H1 (cell line): ENCODE data around the gene RREB1.

Experiments used
- CBX8 ChIP-seq: fragments of 300-800, 300-1000 bp; sonication (generic); IDR thresholded peaks from 2 replicates; pipeline ENCODE4 v1.7.1; 2016; ENCODE audit warnings: low read depth, low read length, borderline replicate concordance
- TF ChIP-seq, protein P1 (sequence below): IDR thresholded peaks from 2 replicates; pipeline ENCODE4 v1.6.1; 2012; ENCODE audit warnings: inconsistent platforms

DNA sequence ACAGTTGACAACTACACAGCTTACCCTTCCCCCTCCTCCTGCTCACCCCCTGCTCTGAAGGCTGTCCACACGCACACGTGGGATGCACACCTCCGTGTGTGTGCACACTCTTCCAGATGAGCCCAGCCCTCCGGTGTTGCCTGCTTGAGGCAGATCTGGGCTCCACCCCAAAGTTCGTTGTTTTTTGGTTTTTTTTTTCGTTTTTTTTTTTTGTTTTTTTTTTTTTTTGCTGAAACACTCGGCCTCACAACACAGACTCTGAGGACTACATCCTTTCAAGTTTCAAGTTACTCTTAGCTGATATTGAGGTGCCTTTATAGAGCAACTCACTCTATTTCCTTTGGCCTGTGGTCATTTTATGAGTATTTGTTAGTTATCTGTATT is 88.2 kb downstream of the RREB1 start:
- TF ChIP-seq, protein P1, sequence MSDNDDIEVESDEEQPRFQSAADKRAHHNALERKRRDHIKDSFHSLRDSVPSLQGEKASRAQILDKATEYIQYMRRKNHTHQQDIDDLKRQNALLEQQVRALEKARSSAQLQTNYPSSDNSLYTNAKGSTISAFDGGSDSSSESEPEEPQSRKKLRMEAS = no peak
- no peak for TF ChIP-seq CBX8
